Endodermal cell (in vitro differentiated cells): ENCODE results near the gene IAH1. TPM values are rescaled to one million over a fixed set of nuclear protein-coding genes. Genes with fewer than 3 reads are reported as not detected.

Source experiments
- DNase-seq: peaks from one replicate; pipeline ENCODE4 v3.0.0-alpha.2; 2017
- H3K27ac ChIP-seq: 2 replicates; pipeline ENCODE4 v1.5.1; 2013; ENCODE audit warnings: mild to moderate bottlenecking, low read depth, low read length, moderate library complexity
- H3K27me3 ChIP-seq: 2 replicates; pipeline ENCODE4 v1.6.1; 2013; ENCODE audit warnings: mild to moderate bottlenecking, low read length, moderate library complexity; ENCODE audit not compliant: insufficient read depth, control insufficient read depth, poor library complexity, severe bottlenecking
- H3K36me3 ChIP-seq: 2 replicates; pipeline ENCODE4 v1.7.0; 2013; ENCODE audit warnings: mild to moderate bottlenecking, low read length, moderate library complexity; ENCODE audit not compliant: control insufficient read depth, insufficient read depth
- H3K4me1 ChIP-seq: one replicate; pipeline ENCODE4 v1.7.0; 2013; ENCODE audit warnings: low read length; ENCODE audit not compliant: control insufficient read depth, insufficient read depth
- H3K4me3 ChIP-seq: 2 replicates; pipeline ENCODE4 v1.5.1; 2013; ENCODE audit warnings: mild to moderate bottlenecking, low read length, moderate library complexity
- H3K9ac ChIP-seq: 2 replicates; pipeline ENCODE4 v1.6.1; 2013; ENCODE audit warnings: mild to moderate bottlenecking, low read length, moderate library complexity; ENCODE audit not compliant: poor library complexity, severe bottlenecking; ENCODE audit errors: extremely low read depth
- H3K9me3 ChIP-seq: 2 replicates; pipeline ENCODE4 v1.6.1; 2013; ENCODE audit warnings: mild to moderate bottlenecking, low read length, moderate library complexity; ENCODE audit not compliant: control insufficient read depth
- H3K27ac Mint-ChIP-seq: 2 replicates; pipeline ENCODE4 v1.8.0; 2020; ENCODE audit warnings: mixed read lengths
- H3K27me3 Mint-ChIP-seq: 2 replicates; pipeline ENCODE4 v1.8.0; 2021; ENCODE audit warnings: mild to moderate bottlenecking, mixed read lengths; ENCODE audit not compliant: insufficient read depth
- H3K36me3 Mint-ChIP-seq: 2 replicates; pipeline ENCODE4 v1.8.0; 2020; ENCODE audit warnings: low read depth, mixed read lengths
- H3K4me1 Mint-ChIP-seq: 2 replicates; pipeline ENCODE4 v1.8.0; 2020; ENCODE audit warnings: mixed read lengths
- H3K4me3 Mint-ChIP-seq: 2 replicates; pipeline ENCODE4 v1.8.0; 2020; ENCODE audit warnings: mild to moderate bottlenecking, moderate library complexity, mixed read lengths
- H3K9me3 Mint-ChIP-seq: 2 replicates; pipeline ENCODE4 v1.8.0; 2020; ENCODE audit warnings: mild to moderate bottlenecking, mixed read lengths
- CTCF ChIP-seq: fragments of 200-600 bp; sonication (generic); conservative IDR thresholded peaks from 2 replicates; pipeline ENCODE4 v1.5.0; 2021; ENCODE audit warnings: antibody characterized with exemption, mild to moderate bottlenecking
- WGBS, 2 experiments: methylation state at CpG; one replicate each; pipeline versions ENCODE4 v1.1.5 to v1.1.7; 2013; ENCODE audit warnings: missing lambda C conversion rate in 2 of 2, mixed read lengths in 1 of 2; ENCODE audit not compliant: insufficient coverage in 1 of 2, insufficient read length in 1 of 2; 5-methylcytosine and 5-hydroxymethylcytosine counted together
- total RNA-seq, 2 donors: library from RNA; stranded (reverse); fragmentation: NEBNext Ultra II Directional in 1 of 2; extraction: Animal tissue kit (Norgen Biotek cat#: 25700) in 1 of 2; gene quantifications; 2 replicates in 1 of 2; 3 replicates in 1 of 2; pipeline ENCODE4 v1.2.1, GENCODE V29; 2021

The IAH1 gene
- total RNA-seq, 2 donors from 2014 or later = 33.6 to 50.6 TPM

- no peak overlapping the region for H3K27ac Mint-ChIP-seq
- H3K4me1 Mint-ChIP-seq = no peaks in the 10 kb centered on the region
Measured at GRCh38 chr2:9430316-9431293, 43.7 kb upstream of the IAH1 start.

DNA sequence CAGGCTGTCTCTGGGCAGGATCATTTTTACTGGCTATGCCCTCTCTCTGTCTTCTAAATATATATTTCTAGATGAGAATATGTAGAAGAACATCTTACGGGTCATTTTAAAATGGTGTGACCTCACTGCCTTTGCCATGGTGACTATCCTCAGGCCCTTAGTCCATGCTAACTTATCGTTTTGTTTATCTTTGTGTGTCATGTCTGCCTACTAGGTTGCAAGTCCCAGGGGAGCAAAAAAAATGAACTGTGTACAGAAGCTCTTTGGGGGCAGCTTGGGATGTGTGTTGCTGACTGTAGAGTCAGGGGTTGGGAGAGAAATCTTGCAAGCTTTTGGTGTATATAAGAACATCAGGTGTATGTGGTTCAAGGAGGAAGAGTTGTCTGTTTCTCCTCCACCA, 39.9 kb upstream of the IAH1 start:
- Histone ChIP-seq H3K4me1 (no peaks in the 10 kb centered on the region), H3K9me3 (no peaks in the 10 kb centered on the region), H3K36me3 (peaks cover 84% of the 10 kb centered on the region), H3K27ac (no peak overlapping the region), H3K4me3 (no peak overlapping the region), H3K9ac (no peak overlapping the region), H3K27me3 (no peaks in the 10 kb centered on the region)
- WGBS, 2 experiments = 93 to 100% methylated on average over 2 of the region's 2 CpGs
- Mint-ChIP-seq H3K9me3 (no peaks in the 10 kb centered on the region), H3K27me3 (no peaks in the 10 kb centered on the region), H3K27ac (no peak overlapping the region), H3K4me1 (no peaks in the 10 kb centered on the region), H3K4me3 (no peak overlapping the region), H3K36me3 (peaks cover 79% of the 10 kb centered on the region)
- no peak for DNase-seq
- no peak for TF ChIP-seq CTCF

More at GRCh38 chr2:9430316-9431293, 43.7 kb upstream of the IAH1 start:
- Mint-ChIP-seq H3K36me3 (peaks cover 55% of the 10 kb centered on the region), H3K4me3 (no peak overlapping the region), H3K27me3 (no peaks in the 10 kb centered on the region), H3K9me3 (no peaks in the 10 kb centered on the region)
- no peaks in the 10 kb centered on the region for H3K27me3 ChIP-seq
- H3K9me3 ChIP-seq = no peaks in the 10 kb centered on the region
- no peak for TF ChIP-seq CTCF
- no peak overlapping the region for H3K9ac ChIP-seq
- WGBS, 2 experiments = 95% methylated on average over 2 of the region's 2 CpGs; no CpG with 5 or more reads in 1 of the 2 experiments
- H3K4me1 ChIP-seq = no peaks in the 10 kb centered on the region
- peaks cover 65% of the 10 kb centered on the region for H3K36me3 ChIP-seq
- H3K27ac ChIP-seq = no peak overlapping the region
- no peak overlapping the region for H3K4me3 ChIP-seq
- DNase-seq = no peak

- no peak for TF ChIP-seq CTCF
- Histone ChIP-seq H3K27ac (no peak overlapping the region), H3K36me3 (peaks cover 78% of the 10 kb centered on the region), H3K27me3 (no peaks in the 10 kb centered on the region), H3K9ac (no peak overlapping the region), H3K9me3 (no peaks in the 10 kb centered on the region), H3K4me3 (no peak overlapping the region), H3K4me1 (no peaks in the 10 kb centered on the region)
- no peaks in the 10 kb centered on the region for H3K9me3 Mint-ChIP-seq
- DNase-seq = no peak
- no peaks in the 10 kb centered on the region for H3K4me1 Mint-ChIP-seq
- peaks cover 75% of the 10 kb centered on the region for H3K36me3 Mint-ChIP-seq
- WGBS, 2 experiments = 100% methylated on average over 1 of the region's 1 CpG; no CpG with 5 or more reads in 1 of the 2 experiments
- H3K27me3 Mint-ChIP-seq = no peaks in the 10 kb centered on the region
- H3K27ac Mint-ChIP-seq = no peak overlapping the region
- H3K4me3 Mint-ChIP-seq = no peak overlapping the region
Measured at GRCh38 chr2:9439536-9439935, 34.8 kb upstream of the IAH1 start.
